Activated T-helper 1 cell treated with anti-CD3 and anti-CD28 coated beads, Interleukin-12 subunit alpha, Interleukin-12 subunit beta, Interleukin-2, Interleukin-4 antibody, amounts not matched to agents 30 ng/mL and 10 ng/mL and 1 ng/mL, durations not matched to agents 14 hours and 24 hours and 36 hours (primary cell): Measurements from ENCODE around the gene KATNAL2. TPM values are rescaled to one million over a fixed set of nuclear protein-coding genes. Genes with fewer than 3 reads are reported as not detected.
"Not testable (repeated sequence)": the region's sequence is repeated elsewhere in the genome, so short reads cannot be mapped to it uniquely, and the experiment has no call there.

Experiments used
- DNase-seq: peaks from one replicate; pipeline ENCODE4 v3.0.0; 2021; ENCODE audit warnings: low spot score
- H3K27ac Mint-ChIP-seq: one replicate; pipeline ENCODE4 v1.8.0; 2021; ENCODE audit warnings: mild to moderate bottlenecking, mixed read lengths
- H3K27me3 Mint-ChIP-seq: one replicate; pipeline ENCODE4 v1.8.0; 2022; ENCODE audit warnings: mild to moderate bottlenecking, moderate library complexity, mixed read lengths; ENCODE audit not compliant: insufficient read depth
- H3K36me3 Mint-ChIP-seq: one replicate; pipeline ENCODE4 v1.8.0; 2021; ENCODE audit warnings: low read depth, mixed read lengths
- H3K4me1 Mint-ChIP-seq: one replicate; pipeline ENCODE4 v1.8.0; 2021; ENCODE audit warnings: low read depth, mixed read lengths
- H3K4me3 Mint-ChIP-seq: one replicate; pipeline ENCODE4 v1.8.0; 2021; ENCODE audit warnings: mild to moderate bottlenecking, moderate library complexity, mixed read lengths
- H3K9me3 Mint-ChIP-seq: one replicate; pipeline ENCODE4 v1.8.0; 2021; ENCODE audit warnings: mixed read lengths
- intact Hi-C: fragments of 100-400 bp; cut with micrococcal nuclease; formaldehyde crosslinking; loops from one replicate; pipeline ENCODE4 v1.15.1; 2024
- total RNA-seq: library from RNA; stranded (reverse); gene quantifications from 2 replicates; pipeline ENCODE4 v1.2.3, GENCODE V29; 2022

KATNAL2 gene
- total RNA-seq, 1 donor from 2014 or later: 0.26 TPM

DNA sequence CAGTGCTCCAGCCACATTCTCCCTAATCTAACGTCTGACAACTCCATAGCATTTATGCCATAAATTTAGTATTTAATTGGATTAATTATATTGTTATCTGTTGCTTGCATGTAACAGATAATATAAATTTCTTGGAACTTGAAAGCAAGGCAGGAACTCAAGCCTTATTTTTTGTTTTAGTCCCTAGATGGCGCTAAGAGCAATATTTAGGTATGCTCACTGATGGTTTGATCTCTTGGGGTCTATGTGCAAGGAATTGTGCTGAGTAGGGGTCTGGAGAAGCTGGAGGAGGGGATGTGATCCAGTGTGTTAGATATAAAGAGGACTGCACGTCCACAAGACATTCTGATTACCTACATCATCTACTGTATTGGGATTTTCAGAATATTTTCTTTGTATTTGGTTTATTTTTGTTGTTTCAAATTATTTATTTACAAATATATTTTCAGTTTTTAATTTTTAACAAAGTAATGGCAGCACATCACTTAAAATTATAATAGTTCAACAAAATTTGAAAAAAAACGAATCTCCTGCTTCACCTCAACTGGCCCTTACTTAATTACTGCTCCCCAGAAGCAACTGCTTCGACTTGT, 32.8 kb downstream of the KATNAL2 start:
- Mint-ChIP-seq H3K9me3 (no peaks in the 10 kb centered on the region), H3K4me3 (no peak overlapping the region), H3K4me1 (no peaks in the 10 kb centered on the region), H3K27ac (no peak overlapping the region), H3K36me3 (no peaks in the 10 kb centered on the region), H3K27me3 (peaks cover 8% of the 10 kb centered on the region)
- DNase-seq: no peak
- intact Hi-C loops: no loop called here

DNA sequence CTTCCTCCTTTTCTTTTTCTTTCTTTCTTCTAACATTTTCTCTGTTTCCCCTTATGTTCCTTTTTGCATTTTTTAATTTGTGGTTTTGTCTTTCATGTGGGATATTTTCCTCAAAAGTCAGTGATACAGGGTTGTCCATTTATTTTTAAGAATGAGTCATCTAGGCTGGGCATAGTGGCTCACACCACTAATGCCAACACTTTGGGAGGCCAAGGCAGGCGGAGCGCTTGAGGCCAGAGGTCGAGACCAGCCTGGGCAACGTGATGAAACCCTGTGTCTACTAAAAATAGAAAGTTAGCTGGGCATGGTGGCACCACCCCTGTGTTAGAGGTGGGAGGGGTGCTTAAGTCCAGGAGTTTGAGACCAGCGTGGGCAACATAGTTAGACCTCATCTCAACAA, 35.8 kb downstream of the KATNAL2 start:
- Mint-ChIP-seq H3K4me3 (no peak overlapping the region), H3K9me3 (no peaks in the 10 kb centered on the region), H3K4me1 (no peaks in the 10 kb centered on the region), H3K27me3 (peaks cover 8% of the 10 kb centered on the region), H3K27ac (no peak overlapping the region), H3K36me3 (no peaks in the 10 kb centered on the region)
- intact Hi-C loops: no loop called here
- no peak for DNase-seq

- DNase-seq: no peak
- H3K27me3 Mint-ChIP-seq: peaks cover 2% of the 10 kb centered on the region
- intact Hi-C loops: no loop called here
- H3K4me3 Mint-ChIP-seq: no peak overlapping the region
- no peaks in the 10 kb centered on the region for H3K36me3 Mint-ChIP-seq
- no peak overlapping the region for H3K27ac Mint-ChIP-seq
- peaks cover 5% of the 10 kb centered on the region for H3K9me3 Mint-ChIP-seq
- no peaks in the 10 kb centered on the region for H3K4me1 Mint-ChIP-seq
Observed at GRCh38 chr18:46958209-46958608, 40.8 kb downstream of the KATNAL2 start.

DNA sequence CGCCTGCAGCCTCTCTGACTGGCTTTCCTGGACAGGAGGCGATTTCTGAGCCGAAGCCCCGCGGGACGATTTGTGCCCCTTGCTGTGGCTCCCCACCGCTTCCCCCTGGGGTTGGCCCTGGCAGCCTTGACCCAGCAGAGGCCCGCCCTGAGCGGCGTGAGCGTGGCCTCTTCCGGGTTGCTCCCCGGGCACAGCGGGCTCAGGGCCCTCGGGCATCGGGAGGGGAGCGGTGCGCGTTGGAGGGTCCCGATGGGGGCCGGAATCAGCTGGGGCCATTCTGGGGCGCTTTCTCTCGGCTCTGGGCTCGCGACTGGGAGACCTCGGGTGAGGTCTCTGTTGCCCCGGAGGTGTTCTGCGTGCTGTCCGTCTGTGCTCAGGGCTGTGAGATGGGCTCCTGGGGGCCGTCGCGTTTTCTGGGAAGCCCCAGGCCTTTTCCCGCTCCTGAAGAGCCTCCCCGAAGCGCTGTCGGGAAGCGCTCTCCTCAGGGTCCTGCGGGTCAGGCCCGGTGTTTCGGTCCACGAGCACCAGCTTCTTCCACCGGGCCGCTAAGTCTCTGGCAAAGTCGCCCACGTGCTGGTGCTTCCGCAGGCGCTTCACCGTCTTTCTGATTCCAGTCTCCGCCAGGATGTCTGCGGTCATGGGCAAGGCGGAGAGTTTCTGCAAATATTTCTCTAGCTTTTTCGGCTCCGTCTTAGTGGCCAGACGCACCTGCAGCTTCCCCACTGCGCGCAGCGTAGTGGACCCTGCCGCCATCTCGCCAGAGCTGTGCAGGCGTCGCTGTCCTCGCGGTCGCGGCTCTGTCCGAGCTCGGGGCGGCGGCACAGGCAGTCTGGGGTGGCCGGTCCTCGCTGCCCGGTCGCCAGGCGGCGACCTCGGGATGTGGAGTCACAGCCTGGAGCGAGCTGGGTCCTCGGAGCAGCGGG, 46.5 kb downstream of the KATNAL2 start:
- H3K4me3 Mint-ChIP-seq, H3K36me3 Mint-ChIP-seq, DNase-seq, H3K27me3 Mint-ChIP-seq, H3K4me1 Mint-ChIP-seq, intact Hi-C loops, H3K27ac Mint-ChIP-seq: not testable (repeated sequence)
- H3K9me3 Mint-ChIP-seq: peaks cover 17% of the 10 kb centered on the region

DNA sequence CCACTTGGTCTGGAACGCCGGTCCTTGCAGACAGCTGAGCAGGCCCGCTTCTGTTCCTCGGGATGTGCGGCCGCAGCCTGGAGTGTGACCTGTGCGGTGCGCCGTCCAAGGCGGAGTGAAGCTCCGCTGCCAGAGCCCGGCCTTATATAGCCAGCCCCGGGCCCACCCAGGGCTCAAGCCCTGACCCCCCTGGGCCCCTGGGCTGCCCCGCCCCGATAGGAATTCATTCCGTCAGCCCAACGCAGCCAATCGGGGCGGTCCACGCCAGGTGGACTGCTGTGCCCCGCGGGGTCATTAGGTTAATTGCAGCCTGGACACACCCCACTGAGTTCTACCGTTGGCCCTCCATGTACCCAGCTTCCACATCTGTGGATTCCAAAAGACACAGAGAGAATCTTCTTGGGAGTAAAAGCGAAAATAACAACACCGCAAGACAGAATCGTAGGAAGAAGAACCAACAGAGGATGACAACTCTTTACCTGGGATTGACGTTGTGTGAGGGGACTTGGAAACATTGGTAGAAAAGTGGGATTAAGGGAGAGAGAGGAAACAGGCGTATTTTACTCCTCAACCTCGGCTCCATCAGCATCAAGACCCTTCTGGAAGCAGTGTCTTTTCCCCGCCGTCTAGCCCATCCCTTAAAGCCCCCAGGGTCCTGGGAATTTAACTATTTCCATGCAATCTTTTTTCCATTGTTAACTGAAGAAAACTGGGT, 47.3 kb downstream of the KATNAL2 start:
- not testable (repeated sequence) for DNase-seq, H3K27ac Mint-ChIP-seq

DNA sequence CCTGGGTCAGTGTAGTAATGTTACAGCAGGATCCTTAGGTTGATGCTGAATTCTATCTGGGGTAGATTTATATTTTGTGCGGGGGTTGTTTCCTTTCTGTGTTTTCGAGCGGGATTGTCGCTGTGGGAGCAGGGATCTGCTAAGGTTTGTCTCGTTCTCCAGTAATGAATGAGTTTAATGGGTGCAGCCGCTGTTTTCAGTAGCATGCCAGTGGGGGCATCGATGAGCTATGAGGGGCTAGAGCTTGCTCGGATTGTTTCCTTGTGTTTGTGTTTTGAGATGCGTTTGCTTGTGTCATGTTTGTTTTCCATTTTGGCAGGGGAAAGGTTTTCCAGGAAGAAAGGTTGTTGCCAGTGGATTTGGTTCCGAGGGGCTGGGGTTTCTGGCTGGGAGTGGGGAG, 48.9 kb downstream of the KATNAL2 start:
- H3K9me3 Mint-ChIP-seq: peaks cover 12% of the 10 kb centered on the region
- DNase-seq, H3K4me1 Mint-ChIP-seq, H3K27ac Mint-ChIP-seq, H3K36me3 Mint-ChIP-seq, H3K4me3 Mint-ChIP-seq, H3K27me3 Mint-ChIP-seq, intact Hi-C loops: not testable (repeated sequence)

More for the DNA sequence above, 47.3 kb downstream of the KATNAL2 start:
- H3K9me3 Mint-ChIP-seq: peaks cover 17% of the 10 kb centered on the region
- H3K4me1 Mint-ChIP-seq, intact Hi-C loops, H3K36me3 Mint-ChIP-seq, H3K27me3 Mint-ChIP-seq, H3K4me3 Mint-ChIP-seq: not testable (repeated sequence)

DNA sequence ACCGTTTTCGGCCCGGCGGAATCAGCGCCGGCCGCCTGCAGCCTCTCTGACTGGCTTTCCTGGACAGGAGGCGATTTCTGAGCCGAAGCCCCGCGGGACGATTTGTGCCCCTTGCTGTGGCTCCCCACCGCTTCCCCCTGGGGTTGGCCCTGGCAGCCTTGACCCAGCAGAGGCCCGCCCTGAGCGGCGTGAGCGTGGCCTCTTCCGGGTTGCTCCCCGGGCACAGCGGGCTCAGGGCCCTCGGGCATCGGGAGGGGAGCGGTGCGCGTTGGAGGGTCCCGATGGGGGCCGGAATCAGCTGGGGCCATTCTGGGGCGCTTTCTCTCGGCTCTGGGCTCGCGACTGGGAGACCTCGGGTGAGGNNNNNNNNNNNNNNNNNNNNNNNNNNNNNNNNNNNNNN, 52.1 kb downstream of the KATNAL2 start:
- not testable (repeated sequence) for H3K36me3 Mint-ChIP-seq

DNA sequence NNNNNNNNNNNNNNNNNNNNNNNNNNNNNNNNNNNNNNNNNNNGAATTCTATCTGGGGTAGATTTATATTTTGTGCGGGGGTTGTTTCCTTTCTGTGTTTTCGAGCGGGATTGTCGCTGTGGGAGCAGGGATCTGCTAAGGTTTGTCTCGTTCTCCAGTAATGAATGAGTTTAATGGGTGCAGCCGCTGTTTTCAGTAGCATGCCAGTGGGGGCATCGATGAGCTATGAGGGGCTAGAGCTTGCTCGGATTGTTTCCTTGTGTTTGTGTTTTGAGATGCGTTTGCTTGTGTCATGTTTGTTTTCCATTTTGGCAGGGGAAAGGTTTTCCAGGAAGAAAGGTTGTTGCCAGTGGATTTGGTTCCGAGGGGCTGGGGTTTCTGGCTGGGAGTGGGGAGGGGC, 102.5 kb downstream of the KATNAL2 start:
- H3K27ac Mint-ChIP-seq, H3K4me3 Mint-ChIP-seq, H3K9me3 Mint-ChIP-seq, intact Hi-C loops, H3K27me3 Mint-ChIP-seq, H3K36me3 Mint-ChIP-seq, DNase-seq, H3K4me1 Mint-ChIP-seq: not testable (repeated sequence)

More for the DNA sequence above, 52.1 kb downstream of the KATNAL2 start:
- H3K27ac Mint-ChIP-seq, intact Hi-C loops, H3K4me1 Mint-ChIP-seq, H3K4me3 Mint-ChIP-seq, H3K27me3 Mint-ChIP-seq, DNase-seq: not testable (repeated sequence)
- H3K9me3 Mint-ChIP-seq: peaks cover 12% of the 10 kb centered on the region

DNA sequence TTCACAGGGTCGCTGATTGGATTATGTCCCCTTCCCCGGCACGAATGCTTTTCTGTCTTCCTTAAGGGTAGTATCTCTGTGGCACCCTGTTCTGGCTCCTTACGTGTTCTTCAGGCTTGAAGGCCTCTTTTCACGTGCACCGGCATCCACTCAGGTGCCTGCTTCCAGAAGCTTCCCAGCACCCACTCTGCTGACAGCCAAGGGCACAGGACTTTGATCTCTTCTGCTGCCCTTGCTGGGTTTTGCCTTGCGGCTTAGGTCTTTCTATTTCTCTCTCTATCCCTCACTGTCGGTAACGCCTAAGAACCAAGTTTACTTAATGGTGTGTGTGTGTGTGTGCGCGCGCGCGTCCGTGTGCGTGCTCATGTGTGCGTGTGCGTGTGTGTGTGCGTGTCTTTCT, 103.4 kb downstream of the KATNAL2 start:
- H3K9me3 Mint-ChIP-seq, intact Hi-C loops, H3K27ac Mint-ChIP-seq, H3K4me1 Mint-ChIP-seq, H3K4me3 Mint-ChIP-seq, H3K27me3 Mint-ChIP-seq, DNase-seq, H3K36me3 Mint-ChIP-seq: not testable (repeated sequence)

GRCh38 chr18:47022821-47023220, 105.4 kb downstream of the KATNAL2 start:
- intact Hi-C loops, H3K27me3 Mint-ChIP-seq, H3K4me1 Mint-ChIP-seq, H3K4me3 Mint-ChIP-seq, H3K27ac Mint-ChIP-seq, H3K9me3 Mint-ChIP-seq, H3K36me3 Mint-ChIP-seq, DNase-seq: not testable (repeated sequence)

DNA sequence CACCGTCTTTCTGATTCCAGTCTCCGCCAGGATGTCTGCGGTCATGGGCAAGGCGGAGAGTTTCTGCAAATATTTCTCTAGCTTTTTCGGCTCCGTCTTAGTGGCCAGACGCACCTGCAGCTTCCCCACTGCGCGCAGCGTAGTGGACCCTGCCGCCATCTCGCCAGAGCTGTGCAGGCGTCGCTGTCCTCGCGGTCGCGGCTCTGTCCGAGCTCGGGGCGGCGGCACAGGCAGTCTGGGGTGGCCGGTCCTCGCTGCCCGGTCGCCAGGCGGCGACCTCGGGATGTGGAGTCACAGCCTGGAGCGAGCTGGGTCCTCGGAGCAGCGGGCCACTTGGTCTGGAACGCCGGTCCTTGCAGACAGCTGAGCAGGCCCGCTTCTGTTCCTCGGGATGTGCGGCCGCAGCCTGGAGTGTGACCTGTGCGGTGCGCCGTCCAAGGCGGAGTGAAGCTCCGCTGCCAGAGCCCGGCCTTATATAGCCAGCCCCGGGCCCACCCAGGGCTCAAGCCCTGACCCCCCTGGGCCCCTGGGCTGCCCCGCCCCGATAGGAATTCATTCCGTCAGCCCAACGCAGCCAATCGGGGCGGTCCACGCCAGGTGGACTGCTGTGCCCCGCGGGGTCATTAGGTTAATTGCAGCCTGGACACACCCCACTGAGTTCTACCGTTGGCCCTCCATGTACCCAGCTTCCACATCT, 106.5 kb downstream of the KATNAL2 start:
- DNase-seq, H3K4me3 Mint-ChIP-seq, H3K36me3 Mint-ChIP-seq, H3K27ac Mint-ChIP-seq, intact Hi-C loops, H3K4me1 Mint-ChIP-seq, H3K9me3 Mint-ChIP-seq, H3K27me3 Mint-ChIP-seq: not testable (repeated sequence)

DNA sequence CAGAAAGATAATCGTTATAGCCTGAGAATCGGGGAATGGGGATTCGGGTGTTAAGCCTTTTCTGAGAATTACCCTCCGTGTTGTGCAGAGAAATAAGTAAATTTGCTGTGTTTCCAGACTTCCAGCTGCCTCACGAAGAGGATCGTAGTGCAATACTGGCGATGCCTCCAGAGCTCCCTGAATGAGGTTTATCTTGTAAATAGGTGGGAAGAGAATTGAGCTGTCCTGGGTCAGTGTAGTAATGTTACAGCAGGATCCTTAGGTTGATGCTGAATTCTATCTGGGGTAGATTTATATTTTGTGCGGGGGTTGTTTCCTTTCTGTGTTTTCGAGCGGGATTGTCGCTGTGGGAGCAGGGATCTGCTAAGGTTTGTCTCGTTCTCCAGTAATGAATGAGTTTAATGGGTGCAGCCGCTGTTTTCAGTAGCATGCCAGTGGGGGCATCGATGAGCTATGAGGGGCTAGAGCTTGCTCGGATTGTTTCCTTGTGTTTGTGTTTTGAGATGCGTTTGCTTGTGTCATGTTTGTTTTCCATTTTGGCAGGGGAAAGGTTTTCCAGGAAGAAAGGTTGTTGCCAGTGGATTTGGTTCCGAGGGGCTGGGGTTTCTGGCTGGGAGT, 108.3 kb downstream of the KATNAL2 start:
- H3K9me3 Mint-ChIP-seq, H3K27me3 Mint-ChIP-seq, H3K27ac Mint-ChIP-seq, intact Hi-C loops, H3K4me1 Mint-ChIP-seq, DNase-seq, H3K36me3 Mint-ChIP-seq, H3K4me3 Mint-ChIP-seq: not testable (repeated sequence)
